Endothelial cell of umbilical vein (primary cell): ENCODE results near the gene BLOC1S4. TPM values are rescaled to one million over a fixed set of nuclear protein-coding genes. Genes with fewer than 3 reads are reported as not detected.

Experiments used
- BruUV-seq: library from RNA; stranded (reverse); fragments of 400-500 nt; replicated peaks from 2 replicates; lab custom pipeline; 2021; lab: Mats Ljungman, UMichigan
- CTCF ChIA-PET: fragments of 300-600, 350-600 bp; sonication (Branson Sonifier 250); formaldehyde crosslinking; loops from one replicate; lab custom pipeline; 2021; ENCODE audit warnings: antibody characterized with exemption, inconsistent platforms; lab: Charles Lee
- POLR2A ChIA-PET: fragments of 300-600, 350-600 bp; sonication (Branson Sonifier 250); formaldehyde crosslinking; loops from one replicate; lab custom pipeline; 2021; ENCODE audit warnings: antibody characterized with exemption, inconsistent platforms; lab: Charles Lee
- DNase-seq: peaks from one replicate; pipeline ENCODE4 v3.0.0-alpha.2; 2011; ENCODE audit warnings: low read depth, low spot score
- FAIRE-seq: peaks from 2 replicates; lab custom pipeline; 2011; peaks lifted over from hg19 to GRCh38; lab: Jason Lieb, UNC
- H2AFZ ChIP-seq: 2 replicates; pipeline ENCODE4 v1.6.0; 2012; ENCODE audit warnings: low read depth, low read length, control low read depth, inconsistent platforms
- H3K27ac ChIP-seq: 2 replicates; pipeline ENCODE4 v1.5.1; 2011; ENCODE audit warnings: low read depth, mild to moderate bottlenecking, control low read depth, low read length, moderate library complexity; ENCODE audit not compliant: insufficient read depth
- H3K27me3 ChIP-seq, 2 experiments: 2 replicates each; pipeline versions ENCODE4 v1.6.0 to v1.6.1; 2011; ENCODE audit warnings: low read length in 2 of 2, mixed read lengths in 1 of 2; ENCODE audit not compliant: control insufficient read depth in 2 of 2, insufficient read depth in 2 of 2
- H3K36me3 ChIP-seq, 2 experiments: 2 replicates in 1 of 2; 3 replicates in 1 of 2; pipeline ENCODE4 v1.5.1; 2011; ENCODE audit warnings: low read length in 2 of 2, mild to moderate bottlenecking in 1 of 2, moderate library complexity in 1 of 2; ENCODE audit not compliant: control insufficient read depth in 2 of 2, insufficient read depth in 2 of 2; ENCODE audit errors: extremely low read depth in 1 of 2
- H3K4me1 ChIP-seq: 3 replicates; pipeline ENCODE4 v1.5.1; 2011; ENCODE audit warnings: mild to moderate bottlenecking, low read length; ENCODE audit not compliant: control insufficient read depth, insufficient read depth; ENCODE audit errors: extremely low read depth
- H3K4me2 ChIP-seq: 2 replicates; pipeline ENCODE4 v1.6.1; 2011; ENCODE audit warnings: low read length, control low read depth, mixed read lengths; ENCODE audit not compliant: insufficient read depth
- H3K4me3 ChIP-seq, 3 experiments: fragments of 200-600 bp in 1 of 3; sonication (generic), shearing (Covaris generic) in 1 of 3; replicated peaks in 1 of 3; 2 replicates each; pipeline ENCODE4 v1.5.1; 2011 to 2016; ENCODE audit warnings: control low read depth in 3 of 3, low read length in 3 of 3, mild to moderate bottlenecking in 2 of 3, inconsistent platforms in 1 of 3, low read depth in 1 of 3, moderate library complexity in 1 of 3; ENCODE audit not compliant: insufficient read depth in 1 of 3
- H3K79me2 ChIP-seq: 2 replicates; pipeline ENCODE4 v1.6.0; 2012; ENCODE audit warnings: low read length, inconsistent platforms; ENCODE audit not compliant: control insufficient read depth, insufficient read depth
- H3K9ac ChIP-seq: replicated peaks from 2 replicates; pipeline ENCODE3; 2011; ENCODE audit warnings: low read length, control low read depth; ENCODE audit not compliant: insufficient read depth; ENCODE audit errors: extremely low read depth
- H3K9me1 ChIP-seq: replicated peaks from 3 replicates; pipeline ENCODE4 v1.6.0; 2011; ENCODE audit warnings: mild to moderate bottlenecking, low read length; ENCODE audit not compliant: control insufficient read depth, insufficient read depth; ENCODE audit errors: extremely low read depth
- H3K9me3 ChIP-seq: replicated peaks from 2 replicates; pipeline ENCODE4 v1.5.1; 2012; ENCODE audit warnings: low read length, inconsistent platforms; ENCODE audit not compliant: control insufficient read depth, insufficient read depth
- H4K20me1 ChIP-seq: replicated peaks from 2 replicates; pipeline ENCODE3; 2011; ENCODE audit warnings: mild to moderate bottlenecking, low read length; ENCODE audit not compliant: control insufficient read depth, insufficient read depth; ENCODE audit errors: extremely low read depth
- CTCF ChIP-seq, 2 donors: IDR thresholded peaks; 1 replicate in 1 of 2; 2 replicates in 1 of 2; pipeline ENCODE4 v1.5.1; 2011; ENCODE audit warnings: low read length in 2 of 2, mild to moderate bottlenecking in 2 of 2, moderate library complexity in 2 of 2, control low read depth in 1 of 2, inconsistent platforms in 1 of 2, low read depth in 1 of 2; ENCODE audit not compliant: insufficient read depth in 1 of 2; ENCODE audit errors: extremely low read depth in 1 of 2
- EZH2 ChIP-seq: IDR thresholded peaks from 2 replicates; pipeline ENCODE4 v1.6.1; 2012; ENCODE audit warnings: borderline replicate concordance, low read depth, mild to moderate bottlenecking, moderate library complexity, low read length, inconsistent platforms; ENCODE audit not compliant: severe bottlenecking
- FOS ChIP-seq: IDR thresholded peaks from 2 replicates; pipeline ENCODE4 v1.6.1; 2011; ENCODE audit warnings: mild to moderate bottlenecking, low read length, moderate library complexity, borderline replicate concordance; ENCODE audit not compliant: insufficient read depth
- GATA2 ChIP-seq: IDR thresholded peaks from 2 replicates; pipeline ENCODE4 v1.7.0; 2011; ENCODE audit warnings: low read depth, mild to moderate bottlenecking, moderate library complexity, mixed read lengths, low read length; ENCODE audit not compliant: insufficient read length, insufficient read depth
- JUN ChIP-seq: IDR thresholded peaks from 2 replicates; pipeline ENCODE4 v1.6.1; 2011; ENCODE audit warnings: borderline replicate concordance, low read depth; ENCODE audit not compliant: insufficient read length, insufficient read depth
- MAX ChIP-seq: IDR thresholded peaks from 2 replicates; pipeline ENCODE4 v1.6.1; 2011; ENCODE audit not compliant: insufficient read depth, insufficient read length
- MYC ChIP-seq: IDR thresholded peaks from one replicate; pipeline ENCODE4 v1.6.1; 2011; ENCODE audit warnings: mild to moderate bottlenecking, low read depth, low read length
- POLR2A ChIP-seq: IDR thresholded peaks from 2 replicates; pipeline ENCODE4 v1.6.1; 2012; ENCODE audit warnings: low read depth, mild to moderate bottlenecking, control low read depth, low read length
- POLR2AphosphoS5 ChIP-seq: IDR thresholded peaks from 2 replicates; pipeline ENCODE4 v1.6.1; 2012; ENCODE audit warnings: low read depth, mild to moderate bottlenecking, control low read depth, low read length, moderate library complexity; ENCODE audit not compliant: insufficient read depth
- dilution Hi-C: fragments of 300-500 bp; cut with MboI; formaldehyde crosslinking; loops from one replicate; pipeline ENCODE4 v1.15.0; 2019; ENCODE audit warnings: low sequenced_read_pairs; ENCODE audit not compliant: extremely low pct_ligation_motif_present
- intact Hi-C: fragments of 100-400 bp; cut with micrococcal nuclease; formaldehyde crosslinking; loops from one replicate; pipeline ENCODE4 v1.10.0; 2022
- polyA plus RNA-seq, 4 experiments: library from polyadenylated mRNA; depleted of rRNA in 3 of 4; stranded (reverse) in 3 of 4; unstranded in 1 of 4; fragments of >200 nt; gene quantifications; 2 replicates each; pipeline versions ENCODE4 v1.2.1 to v1.2.3, GENCODE V29; 2011 to 2012; ENCODE audit warnings: missing spikeins in 1 of 4
- total RNA-seq: library from RNA; stranded (reverse); gene quantifications from 2 replicates; pipeline ENCODE4 v1.2.3, GENCODE V29; 2021

The BLOC1S4 gene
- total and polyA plus RNA-seq, 2 donors (not counting 3 experiments of a cell fraction or from before 2014, with no cell fraction given): 12.7 to 16.9 TPM

GRCh38 chr4:6687947-6688878, 27.8 kb upstream of the BLOC1S4 start:
- DNase-seq: no peak
- dilution Hi-C loops: no loop called here
- Histone ChIP-seq H2AFZ (peak overlapping the region; percentile 2), H3K27me3 (no peaks in the 10 kb centered on the region), H3K36me3 (no peaks in the 10 kb centered on the region), H3K9ac (no peak overlapping the region), H3K4me1 (no peaks in the 10 kb centered on the region), H3K4me2 (no peak overlapping the region), H3K27ac (no peak overlapping the region), H3K9me3 (no peaks in the 10 kb centered on the region), H3K4me3 (no peak overlapping the region), H3K79me2 (no peaks in the 10 kb centered on the region), H3K9me1 (no peaks in the 10 kb centered on the region), H4K20me1 (no peaks in the 10 kb centered on the region)
- intact Hi-C loops: no loop called here
- TF ChIP-seq JUN (no peak), FOS (no peak), MAX (no peak), POLR2AphosphoS5 (no peak), EZH2 (no peak), CTCF (IDR thresholded peaks at IDR 0.05; ENCODE audit: extremely low read depth in 1 of 2, insufficient read depth in 1 of 2, low read depth in 1 of 2, low read length in 2 of 2) (no peak), GATA2 (no peak), MYC (no peak), POLR2A (no peak)
- CTCF ChIA-PET: interaction anchor here (1.0 to 1.4 kb wide), 2 partner anchors 14 to 151 kb away, joined by 3 to 7 read pairs; no protein-coding TSS in a partner anchor
- BruUV-seq: no TSS peak
- no peak for FAIRE-seq
- POLR2A ChIA-PET: no interaction called here
